ENCODE measurements around the gene GPC6.

GPC6 gene

DNA sequence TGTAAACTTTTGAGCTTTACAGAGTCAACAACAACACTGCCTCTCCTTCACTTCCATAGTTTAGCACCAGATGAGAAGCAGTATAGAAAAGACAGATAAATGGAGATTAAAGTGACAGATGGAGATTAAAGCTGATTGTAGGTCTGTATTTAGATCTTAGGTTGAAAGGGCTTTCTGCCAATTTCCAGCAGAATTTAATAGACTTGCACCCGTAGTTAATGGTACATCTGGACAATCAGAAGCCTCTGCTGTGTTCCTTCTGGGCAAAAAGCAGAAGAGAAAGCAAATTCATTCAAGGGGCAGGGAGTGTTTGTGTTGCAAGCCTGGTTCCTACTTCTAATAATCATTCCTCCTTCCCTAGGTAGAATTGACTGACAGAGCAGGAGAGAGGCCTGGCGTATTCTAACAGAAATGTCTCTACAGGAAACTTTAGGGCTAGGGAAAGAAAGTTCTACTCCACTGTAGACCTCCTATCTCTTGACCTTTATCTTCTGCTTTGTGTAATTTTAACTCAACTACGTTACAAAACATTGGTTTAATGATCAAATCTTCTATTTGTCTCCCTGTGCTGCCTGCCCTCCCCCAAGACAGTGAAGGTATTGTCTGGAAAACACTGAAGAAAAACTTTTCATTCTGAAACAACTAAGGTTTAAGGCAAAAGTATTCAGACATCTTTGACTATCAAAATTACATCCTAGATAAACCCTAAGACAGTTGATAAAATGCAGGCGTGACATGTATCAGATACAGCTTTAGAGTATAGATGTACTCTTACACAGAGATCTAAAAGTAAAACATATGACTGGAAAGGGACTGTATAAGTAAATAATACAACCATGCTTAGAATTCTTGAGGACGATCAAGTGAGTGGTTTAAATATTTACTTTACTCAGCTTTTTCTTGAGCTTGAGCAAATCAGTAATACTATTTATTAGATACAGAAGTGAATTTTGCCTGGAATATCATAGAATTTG, 44.4 kb downstream of the GPC6 start:
- TF ChIP-seq MYC (IDR thresholded peaks at IDR 0.05; ENCODE audit: low read depth, low read length) = no peak
- DNase-seq (ENCODE audit: low read depth) = no peak
- no peak overlapping the region for H3K4me3 ChIP-seq (ENCODE audit: low read depth, low read length)

GRCh38 chr13:93279982-93280381, 53.4 kb downstream of the GPC6 start:
- TF ChIP-seq CTCF (IDR thresholded peaks at IDR 0.05; ENCODE audit: low read depth, low read length) = no peak
- no peak for TF ChIP-seq POLR2A (IDR thresholded peaks at IDR 0.05; ENCODE audit: extremely low read depth, insufficient read length)
- no peak for TF ChIP-seq MYC (IDR thresholded peaks at IDR 0.05; ENCODE audit: low read depth, low read length)
- no peak for TF ChIP-seq MAX (IDR thresholded peaks at IDR 0.05; ENCODE audit: low read depth, low read length)
- no peak for DNase-seq (ENCODE audit: low read depth)
- no peak overlapping the region for H3K4me3 ChIP-seq (ENCODE audit: low read depth, low read length)

DNA sequence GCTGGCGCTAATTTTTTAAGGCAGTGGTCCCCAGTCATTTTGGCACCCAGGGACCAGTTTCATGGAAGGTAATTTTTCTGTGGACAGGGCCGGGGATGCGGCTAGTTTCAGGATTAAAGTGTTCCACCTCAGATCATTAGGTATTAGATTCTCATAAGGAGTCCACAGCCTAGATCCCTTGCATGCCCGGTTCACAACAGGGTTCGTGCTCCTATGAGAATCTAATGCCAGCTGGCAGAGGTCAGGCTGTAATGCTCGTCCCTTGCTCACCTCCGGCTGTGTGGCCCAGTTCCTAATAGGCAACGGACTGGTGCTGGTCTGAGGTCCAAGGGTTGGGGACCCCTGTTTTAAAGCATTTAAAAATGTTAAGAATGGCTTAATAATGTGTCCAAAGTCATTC, 54.1 kb downstream of the GPC6 start:
- no peak overlapping the region for H3K4me3 ChIP-seq (ENCODE audit: low read depth, low read length)
- no peak for DNase-seq (ENCODE audit: low read depth)
- TF ChIP-seq MYC (IDR thresholded peaks at IDR 0.05; ENCODE audit: low read depth, low read length) = no peak
- no peak for TF ChIP-seq POLR2A (IDR thresholded peaks at IDR 0.05; ENCODE audit: extremely low read depth, insufficient read length)
- TF ChIP-seq CTCF (IDR thresholded peaks at IDR 0.05; ENCODE audit: low read depth, low read length) = no peak
- no peak for TF ChIP-seq MAX (IDR thresholded peaks at IDR 0.05; ENCODE audit: low read depth, low read length)

DNA sequence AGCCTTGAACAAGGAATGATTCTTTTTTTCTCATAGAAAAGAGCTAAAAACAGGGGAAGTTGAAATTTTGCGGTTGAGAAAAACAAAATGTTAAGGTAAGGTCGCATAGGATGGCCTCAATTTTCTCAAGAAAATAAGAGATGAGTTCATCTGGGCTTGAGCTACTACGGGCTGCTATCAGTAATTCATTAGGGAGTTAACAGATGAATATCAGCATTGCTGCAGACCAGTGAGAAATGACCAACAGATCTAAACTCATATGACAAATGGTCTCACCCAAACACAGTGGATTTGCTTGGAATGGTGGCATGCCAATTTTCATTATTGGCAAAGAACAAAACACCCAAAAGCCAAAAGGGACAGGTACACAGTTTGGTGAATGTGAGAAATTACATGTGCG, 56.6 kb downstream of the GPC6 start:
- no peak for TF ChIP-seq CTCF (IDR thresholded peaks at IDR 0.05; ENCODE audit: low read depth, low read length)
- no peak for TF ChIP-seq POLR2A (IDR thresholded peaks at IDR 0.05; ENCODE audit: extremely low read depth, insufficient read length)
- TF ChIP-seq MAX (IDR thresholded peaks at IDR 0.05; ENCODE audit: low read depth, low read length) = no peak
- no peak for TF ChIP-seq MYC (IDR thresholded peaks at IDR 0.05; ENCODE audit: low read depth, low read length)
- no peak for DNase-seq (ENCODE audit: low read depth)
- H3K4me3 ChIP-seq (ENCODE audit: low read depth, low read length) = no peak overlapping the region

DNA sequence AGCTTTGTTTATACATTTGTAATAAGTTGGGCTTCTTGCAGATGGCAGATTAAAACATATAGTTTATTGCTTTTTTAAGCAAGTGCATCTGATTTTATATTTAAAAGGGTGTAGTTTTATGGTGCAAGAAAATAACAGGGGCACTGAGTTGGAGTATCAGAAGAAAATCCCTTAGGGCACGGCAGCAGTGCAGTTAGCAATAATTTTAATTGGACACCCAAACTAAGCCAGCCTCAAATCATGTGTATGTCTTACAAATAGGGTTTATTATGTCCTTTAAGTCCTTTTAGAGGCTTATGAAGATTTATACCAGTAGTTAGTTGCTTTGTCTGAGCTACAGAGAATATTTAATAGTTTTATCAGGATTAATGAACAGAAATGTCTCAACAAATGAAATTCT, 57.5 kb downstream of the GPC6 start:
- no peak for TF ChIP-seq CTCF (IDR thresholded peaks at IDR 0.05; ENCODE audit: low read depth, low read length)
- no peak overlapping the region for H3K4me3 ChIP-seq (ENCODE audit: low read depth, low read length)
- no peak for DNase-seq (ENCODE audit: low read depth)

DNA sequence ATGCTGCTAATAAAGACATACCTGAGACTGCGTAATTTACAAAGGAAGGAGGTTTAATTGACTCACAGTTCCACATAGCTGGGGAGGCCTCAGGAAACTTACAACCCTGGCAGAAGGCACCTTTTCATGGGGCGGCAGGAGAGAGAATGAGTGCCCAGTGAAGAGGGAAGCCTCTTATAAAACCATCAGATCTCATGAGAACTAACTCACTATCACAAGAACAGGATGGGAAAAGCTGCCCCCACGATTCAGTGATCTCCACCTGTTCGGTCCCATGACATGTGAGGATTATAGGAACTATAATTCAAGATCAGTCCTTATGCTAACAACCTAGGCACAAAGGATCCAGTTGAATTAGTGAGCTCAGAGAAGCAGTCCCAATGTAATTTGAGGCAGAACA, 59.4 kb downstream of the GPC6 start:
- H3K4me3 ChIP-seq (ENCODE audit: low read depth, low read length) = no peak overlapping the region
- TF ChIP-seq MAX (IDR thresholded peaks at IDR 0.05; ENCODE audit: low read depth, low read length) (no peak), MYC (IDR thresholded peaks at IDR 0.05; ENCODE audit: low read depth, low read length) (no peak), CTCF (IDR thresholded peaks at IDR 0.05; ENCODE audit: low read depth, low read length) (no peak), POLR2A (IDR thresholded peaks at IDR 0.05; ENCODE audit: extremely low read depth, insufficient read length) (no peak)

More for the DNA sequence above, 59.4 kb downstream of the GPC6 start:
- no peak for DNase-seq (ENCODE audit: low read depth)

All from NB4 (cell line).